ENCODE measurements around the gene DHRS9.

- TF ChIP-seq CTCF (IDR thresholded peaks at IDR 0.05; ENCODE audit: low read depth, low read length) (no peak), POLR2A (IDR thresholded peaks at IDR 0.05; ENCODE audit: extremely low read depth, insufficient read length) (no peak)
Measured at GRCh38 chr2:169095621-169096105, 26.3 kb downstream of the DHRS9 start.

Data from NB4 (cell line).